Measurements from ENCODE around the gene TSC22D4.

TSC22D4 gene

DNA sequence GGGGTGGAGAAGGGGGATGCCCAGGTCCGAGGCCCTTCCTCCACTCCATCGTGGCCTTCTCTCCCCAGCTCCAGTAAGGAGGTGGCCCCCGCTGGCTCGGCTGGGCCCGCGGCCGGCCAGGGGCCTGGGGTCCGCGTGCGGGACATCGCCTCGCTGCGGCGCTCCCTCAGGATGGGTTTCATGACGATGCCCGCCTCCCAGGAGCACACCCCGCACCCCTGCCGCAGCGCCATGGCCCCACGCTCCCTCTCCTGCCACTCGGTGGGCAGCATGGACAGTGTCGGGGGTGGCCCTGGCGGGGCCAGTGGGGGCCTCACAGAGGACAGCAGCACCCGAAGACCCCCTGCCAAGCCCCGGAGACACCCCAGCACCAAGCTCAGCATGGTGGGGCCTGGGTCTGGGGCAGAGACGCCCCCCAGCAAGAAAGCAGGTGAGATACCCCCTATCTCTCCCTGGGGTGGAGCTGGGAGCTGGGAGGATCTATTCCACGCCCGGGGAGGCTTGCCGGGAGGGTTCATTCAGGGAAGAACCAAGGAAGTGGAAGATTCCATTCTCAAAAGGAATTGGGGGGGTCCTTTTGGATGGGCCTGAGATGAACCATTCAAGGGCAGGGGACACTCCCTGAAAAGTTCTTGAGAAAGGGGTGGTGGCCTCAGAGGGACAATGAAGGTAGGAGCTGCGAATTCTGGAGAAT is 7.9 kb upstream of the TSC22D4 start:
- Mint-ChIP-seq H3K4me1 (ENCODE audit: low read depth) (peaks cover 7% of the 10 kb centered on the region), H3K4me3 (no peak overlapping the region), H3K36me3 (ENCODE audit: low read depth) (no peaks in the 10 kb centered on the region), H3K9me3 (no peaks in the 10 kb centered on the region), H3K27ac (no peak overlapping the region), H3K27me3 (ENCODE audit: low read depth) (peaks cover 4% of the 10 kb centered on the region)
- DNase-seq (ENCODE audit: low spot score): no peak

DNA sequence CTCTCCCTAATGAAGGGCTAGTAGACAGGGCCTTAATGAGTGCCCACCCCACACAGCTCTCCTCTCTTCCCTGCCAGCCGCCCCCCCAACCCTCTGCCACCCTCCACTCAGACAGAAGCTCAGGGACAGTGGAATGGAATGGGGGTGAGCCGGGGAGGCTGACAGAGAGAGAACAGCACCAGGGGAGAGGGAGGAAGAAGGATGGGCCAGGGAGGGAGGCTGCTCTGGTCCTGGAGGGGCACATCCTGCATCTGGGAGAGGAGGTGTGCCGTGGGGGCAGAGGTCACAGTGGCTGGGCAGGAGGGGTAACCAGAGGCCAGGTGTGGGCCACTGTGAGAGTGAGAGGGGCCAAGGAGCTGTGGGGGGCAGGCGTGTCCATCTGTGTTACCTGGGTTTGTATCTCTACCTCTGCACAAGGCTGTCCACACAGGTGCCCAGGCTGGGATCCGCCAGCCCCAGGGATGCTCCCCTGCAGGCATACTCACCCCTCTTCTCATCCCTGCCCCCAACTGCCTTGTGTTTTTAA is 7.2 kb upstream of the TSC22D4 start:
- Mint-ChIP-seq H3K9me3 (no peaks in the 10 kb centered on the region), H3K4me3 (no peak overlapping the region), H3K4me1 (ENCODE audit: low read depth) (peaks cover 7% of the 10 kb centered on the region), H3K36me3 (ENCODE audit: low read depth) (no peaks in the 10 kb centered on the region), H3K27ac (no peak overlapping the region), H3K27me3 (ENCODE audit: low read depth) (peaks cover 3% of the 10 kb centered on the region)
- no peak for DNase-seq (ENCODE audit: low spot score)

DNA sequence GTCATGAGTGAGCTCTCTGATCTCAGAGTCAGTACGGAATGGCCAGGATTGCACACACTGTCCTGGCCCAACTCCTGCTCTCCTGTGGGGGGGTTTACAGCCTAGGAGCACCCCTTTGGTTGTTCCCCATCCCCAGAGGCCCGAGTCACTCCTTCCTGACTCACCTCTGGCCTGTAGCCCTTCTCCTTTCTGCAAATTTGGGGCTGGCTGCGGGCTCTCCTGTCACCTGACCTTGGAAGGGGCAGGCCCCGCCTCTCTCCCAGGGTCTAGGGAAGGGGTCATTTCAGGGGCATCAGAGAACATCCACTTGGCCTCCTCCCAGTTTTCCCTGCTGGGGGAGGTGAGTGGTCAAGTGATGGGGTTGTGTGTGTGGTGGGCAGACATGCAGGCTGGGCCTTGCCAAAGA is 6.5 kb upstream of the TSC22D4 start:
- no peak overlapping the region for H3K4me3 Mint-ChIP-seq
- H3K36me3 Mint-ChIP-seq (ENCODE audit: low read depth): no peaks in the 10 kb centered on the region
- no peak for DNase-seq (ENCODE audit: low spot score)
- H3K9me3 Mint-ChIP-seq: no peaks in the 10 kb centered on the region
- no peak overlapping the region for H3K27ac Mint-ChIP-seq
- peaks cover 3% of the 10 kb centered on the region for H3K27me3 Mint-ChIP-seq (ENCODE audit: low read depth)
- H3K4me1 Mint-ChIP-seq (ENCODE audit: low read depth): peaks cover 7% of the 10 kb centered on the region

GRCh38 chr7:100484673-100485045 is 5.6 kb upstream of the TSC22D4 start:
- H3K4me3 Mint-ChIP-seq: peak overlapping the region; percentile 25
- peaks cover 7% of the 10 kb centered on the region for H3K4me1 Mint-ChIP-seq (ENCODE audit: low read depth)
- no peaks in the 10 kb centered on the region for H3K27me3 Mint-ChIP-seq (ENCODE audit: low read depth)
- H3K9me3 Mint-ChIP-seq: no peaks in the 10 kb centered on the region
- no peak for DNase-seq (ENCODE audit: low spot score)
- H3K36me3 Mint-ChIP-seq (ENCODE audit: low read depth): no peaks in the 10 kb centered on the region
- H3K27ac Mint-ChIP-seq: no peak overlapping the region

DNA sequence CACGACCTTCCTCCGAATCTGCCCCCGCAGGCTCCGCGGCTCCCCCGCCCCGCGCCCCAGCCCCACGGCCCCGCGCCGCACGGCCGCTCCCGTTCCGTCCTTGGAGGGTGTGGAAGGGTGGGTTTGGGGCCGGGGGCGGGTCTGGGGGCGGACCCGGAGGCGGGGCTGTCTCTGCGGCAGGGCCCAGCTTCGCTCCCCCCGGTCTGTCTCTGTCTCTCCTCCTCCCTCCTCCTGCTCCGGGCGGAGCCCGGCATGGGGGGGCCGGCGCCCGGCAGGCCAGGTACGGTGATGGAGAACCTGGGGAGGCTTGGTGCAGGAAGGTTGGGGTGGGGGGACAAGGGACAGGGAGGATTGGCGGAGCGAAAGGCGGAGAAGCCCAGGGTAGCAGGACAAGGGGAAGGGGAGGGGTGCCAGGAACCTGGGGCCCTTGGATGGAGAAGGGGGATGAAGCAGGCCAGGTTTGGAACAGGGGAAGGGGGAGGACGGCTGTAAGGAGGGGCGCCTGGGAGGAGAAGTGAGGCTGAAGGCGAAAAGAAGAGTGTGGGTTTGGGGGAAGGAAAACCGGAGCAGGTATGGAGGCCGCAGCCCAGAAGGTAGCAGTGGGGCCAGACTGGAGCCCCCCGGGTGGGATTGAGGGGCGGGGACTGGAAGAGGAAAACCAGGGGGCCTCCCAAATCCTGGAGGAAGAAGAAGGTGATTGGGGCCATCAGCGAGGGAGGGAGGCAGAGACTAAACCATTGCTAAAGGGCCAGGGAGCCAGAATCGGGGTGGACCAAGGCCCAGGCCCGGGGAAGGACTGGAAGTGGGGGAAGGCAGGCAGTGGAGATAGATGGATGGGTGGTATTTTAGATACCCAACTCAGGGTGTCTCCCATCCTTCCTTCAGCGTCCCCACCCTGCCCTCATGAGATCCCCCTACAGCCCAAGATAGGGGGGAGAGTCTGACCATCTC is 5.0 kb upstream of the TSC22D4 start, which contains the start of gene NYAP1:
Gene NYAP1 (plus strand): TSS at position 206 of the 951 bp plus-strand sequence. CDS start 1,385 bp downstream, outside the sequence.
- no peak for DNase-seq (ENCODE audit: low spot score)
- peaks cover 10% of the 10 kb centered on the region for H3K4me1 Mint-ChIP-seq (ENCODE audit: low read depth)
- H3K36me3 Mint-ChIP-seq (ENCODE audit: low read depth): peaks cover under 1% of the 10 kb centered on the region
- no peak within 1 kb of the TSS for H3K27ac Mint-ChIP-seq
- H3K27me3 Mint-ChIP-seq (ENCODE audit: low read depth): no peaks in the 10 kb centered on the region
- no peaks in the 10 kb centered on the region for H3K9me3 Mint-ChIP-seq
- H3K4me3 Mint-ChIP-seq: peak within 1 kb of the TSS; percentile 91

- DNase-seq (ENCODE audit: low spot score): peak; percentile 77
- H3K27ac Mint-ChIP-seq: no peak overlapping the region
- peak overlapping the region; percentile 91 for H3K4me3 Mint-ChIP-seq
- H3K9me3 Mint-ChIP-seq: no peaks in the 10 kb centered on the region
- peaks cover 10% of the 10 kb centered on the region for H3K4me1 Mint-ChIP-seq (ENCODE audit: low read depth)
- peaks cover 3% of the 10 kb centered on the region for H3K36me3 Mint-ChIP-seq (ENCODE audit: low read depth)
- H3K27me3 Mint-ChIP-seq (ENCODE audit: low read depth): no peaks in the 10 kb centered on the region
Observed at GRCh38 chr7:100483090-100483721, 4.2 kb upstream of the TSC22D4 start.

DNA sequence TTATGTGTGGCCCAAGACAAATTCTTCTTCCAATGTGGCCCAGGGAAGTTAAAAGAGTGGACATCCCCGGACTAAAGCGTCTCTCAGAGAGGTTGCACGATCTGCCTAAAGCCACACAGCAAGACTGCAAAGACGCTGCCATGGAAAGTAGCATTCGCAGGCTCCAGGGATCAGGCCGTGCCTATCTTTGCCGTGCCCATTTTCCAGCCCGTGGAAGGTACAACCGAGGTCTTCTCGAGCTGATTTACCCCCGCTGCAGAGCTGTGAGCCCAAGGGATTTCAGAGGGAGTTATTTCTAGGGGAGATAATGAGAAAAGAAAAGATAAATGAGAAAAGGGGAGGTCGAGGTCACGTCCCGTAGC is 3.7 kb upstream of the TSC22D4 start:
- DNase-seq (ENCODE audit: low spot score): no peak
- peaks cover 4% of the 10 kb centered on the region for H3K36me3 Mint-ChIP-seq (ENCODE audit: low read depth)
- peak overlapping the region; percentile 91 for H3K4me3 Mint-ChIP-seq
- no peak overlapping the region for H3K27ac Mint-ChIP-seq
- no peaks in the 10 kb centered on the region for H3K9me3 Mint-ChIP-seq
- no peaks in the 10 kb centered on the region for H3K27me3 Mint-ChIP-seq (ENCODE audit: low read depth)
- peaks cover 10% of the 10 kb centered on the region for H3K4me1 Mint-ChIP-seq (ENCODE audit: low read depth)

DNA sequence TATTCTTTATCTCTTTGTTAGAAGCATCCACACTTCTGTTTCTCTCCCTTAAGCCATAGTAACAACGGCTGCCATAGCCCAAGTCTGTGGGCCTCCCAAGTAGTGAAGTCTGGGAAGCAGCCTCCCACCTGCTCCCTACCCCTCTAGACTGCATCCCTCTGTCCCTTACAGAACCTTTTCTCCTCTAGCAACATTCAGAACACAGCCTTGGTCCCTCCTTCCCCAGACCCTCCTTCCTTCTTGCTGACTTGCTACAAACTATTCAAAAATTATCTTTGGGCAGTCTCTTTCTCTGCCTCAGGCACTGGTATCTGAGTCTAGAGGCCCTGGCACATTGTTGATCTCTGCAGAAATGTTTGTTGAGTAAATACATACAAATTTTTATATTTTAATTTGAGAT is 2.5 kb upstream of the TSC22D4 start:
- H3K27me3 Mint-ChIP-seq (ENCODE audit: low read depth): no peaks in the 10 kb centered on the region
- no peak overlapping the region for H3K27ac Mint-ChIP-seq
- no peaks in the 10 kb centered on the region for H3K9me3 Mint-ChIP-seq
- DNase-seq (ENCODE audit: low spot score): no peak
- peak overlapping the region; percentile 2 for H3K4me3 Mint-ChIP-seq
- H3K36me3 Mint-ChIP-seq (ENCODE audit: low read depth): peaks cover 10% of the 10 kb centered on the region
- peaks cover 14% of the 10 kb centered on the region for H3K4me1 Mint-ChIP-seq (ENCODE audit: low read depth)

GRCh38 chr7:100477871-100478267 is 1.1 kb downstream of the TSC22D4 start:
- no peaks in the 10 kb centered on the region for H3K9me3 Mint-ChIP-seq
- H3K27ac Mint-ChIP-seq: peak overlapping the region; percentile 94
- peaks cover 31% of the 10 kb centered on the region for H3K36me3 Mint-ChIP-seq (ENCODE audit: low read depth)
- H3K4me1 Mint-ChIP-seq (ENCODE audit: low read depth): peaks cover 29% of the 10 kb centered on the region
- H3K4me3 Mint-ChIP-seq: peak overlapping the region; percentile 98
- H3K27me3 Mint-ChIP-seq (ENCODE audit: low read depth): no peaks in the 10 kb centered on the region
- DNase-seq (ENCODE audit: low spot score): peak; percentile 17

DNA sequence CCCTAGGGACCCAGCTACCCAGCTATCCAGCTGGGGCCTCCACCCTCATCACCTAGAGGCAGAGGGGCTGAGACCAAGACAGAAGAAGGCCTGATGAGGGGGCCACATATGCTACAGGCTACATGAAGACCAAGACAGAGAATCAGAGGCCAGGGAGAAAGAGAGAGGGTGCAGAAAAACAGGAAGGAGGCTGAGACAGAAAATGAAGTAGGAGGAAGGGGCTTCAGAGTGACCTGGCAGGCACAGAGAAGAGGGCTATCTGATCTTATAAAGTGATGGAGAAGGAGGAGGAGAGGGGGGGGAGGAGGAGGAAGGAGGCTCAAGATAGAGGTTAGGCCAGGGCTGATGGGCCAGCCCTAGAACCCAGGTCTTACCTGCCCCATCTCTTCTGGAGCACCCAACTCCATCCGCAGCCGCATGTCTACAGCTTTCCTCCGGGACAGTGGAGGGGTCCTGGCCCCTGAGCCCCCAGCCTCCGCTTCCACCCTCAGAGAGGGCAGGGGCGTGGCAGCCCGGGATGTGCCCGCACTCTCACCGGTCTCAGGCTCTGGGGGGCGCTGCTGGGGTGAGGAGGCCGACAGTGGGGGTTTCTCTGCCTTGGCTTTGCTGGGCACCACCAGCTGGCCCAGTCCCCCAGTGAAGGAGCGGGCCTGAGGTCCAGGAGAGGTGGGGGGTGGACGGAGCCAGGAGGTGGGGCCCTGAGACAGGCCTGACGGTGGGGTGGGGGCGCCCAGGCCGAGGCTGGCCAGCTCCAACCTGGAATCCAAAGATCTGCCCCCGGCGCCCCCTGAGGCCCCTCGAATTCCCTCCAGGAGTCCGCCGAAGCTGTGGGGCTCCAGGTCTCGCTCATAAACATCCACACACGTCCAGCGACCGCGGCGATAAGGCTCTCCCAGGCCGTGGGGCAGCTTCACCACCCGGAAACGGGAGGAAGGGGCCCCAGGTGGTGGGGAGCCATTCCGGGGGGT is 1.8 kb downstream of the TSC22D4 start:
- H3K27me3 Mint-ChIP-seq (ENCODE audit: low read depth): no peaks in the 10 kb centered on the region
- H3K9me3 Mint-ChIP-seq: no peaks in the 10 kb centered on the region
- H3K4me1 Mint-ChIP-seq (ENCODE audit: low read depth): peaks cover 24% of the 10 kb centered on the region
- H3K4me3 Mint-ChIP-seq: peak overlapping the region; percentile 98
- H3K27ac Mint-ChIP-seq: peak overlapping the region; percentile 86
- DNase-seq (ENCODE audit: low spot score): peak; percentile 40
- peaks cover 31% of the 10 kb centered on the region for H3K36me3 Mint-ChIP-seq (ENCODE audit: low read depth)

DNA sequence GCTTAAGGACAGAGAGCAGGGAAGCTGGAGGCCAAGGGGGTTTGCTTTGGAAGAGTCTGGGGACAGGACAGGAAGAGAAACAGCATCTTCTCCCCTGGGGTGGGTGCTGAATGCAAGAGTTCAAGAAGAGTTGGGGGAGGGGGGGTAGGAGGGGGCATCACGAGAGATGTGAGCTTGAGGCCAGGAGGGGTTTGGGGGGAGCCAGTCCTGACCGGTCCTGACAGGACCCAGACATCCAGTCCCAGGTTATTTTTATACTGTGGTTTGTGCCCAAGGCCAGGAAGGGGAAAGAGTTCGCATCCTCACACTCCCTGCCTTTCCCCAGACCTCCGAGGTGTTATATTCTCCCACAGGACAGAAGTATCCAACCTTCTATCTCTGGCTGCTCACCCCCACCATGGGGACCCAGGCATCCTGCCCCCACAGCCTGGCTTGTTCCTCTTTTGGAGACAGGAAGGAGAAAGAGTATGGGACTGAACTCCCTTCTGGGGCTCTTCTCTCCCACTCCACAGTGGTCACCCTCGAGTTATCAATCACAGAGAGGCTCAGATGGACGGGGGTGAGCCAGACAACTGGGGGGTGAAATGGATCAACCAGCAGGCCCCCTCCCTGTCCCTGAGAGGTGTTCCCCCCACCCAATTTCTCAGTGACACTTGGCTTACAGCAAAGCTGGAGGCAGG is 2.8 kb downstream of the TSC22D4 start:
- Mint-ChIP-seq H3K9me3 (no peaks in the 10 kb centered on the region), H3K36me3 (ENCODE audit: low read depth) (peaks cover 33% of the 10 kb centered on the region), H3K27me3 (ENCODE audit: low read depth) (no peaks in the 10 kb centered on the region), H3K4me3 (peak overlapping the region; percentile 98), H3K4me1 (ENCODE audit: low read depth) (peaks cover 23% of the 10 kb centered on the region), H3K27ac (peak overlapping the region; percentile 64)
- DNase-seq (ENCODE audit: low spot score): no peak

- Mint-ChIP-seq H3K36me3 (ENCODE audit: low read depth) (peaks cover 36% of the 10 kb centered on the region), H3K4me1 (ENCODE audit: low read depth) (peaks cover 23% of the 10 kb centered on the region), H3K27ac (peak overlapping the region; percentile 64), H3K9me3 (no peaks in the 10 kb centered on the region), H3K4me3 (peak overlapping the region; percentile 98), H3K27me3 (ENCODE audit: low read depth) (no peaks in the 10 kb centered on the region)
- DNase-seq (ENCODE audit: low spot score): no peak
Observed at GRCh38 chr7:100475549-100475948, 3.5 kb downstream of the TSC22D4 start.
